Gastrocnemius medialis (tissue), 4 donors: Measurements from ENCODE around the gene CD151.

ENCODE experiments used
- CTCF ChIP-seq, 5 experiments: fragments of 450-650 bp in 3 of 5; fragments of 200-600 bp in 2 of 5; sonication (generic) in 2 of 5; IDR thresholded peaks in 4 of 5; conservative IDR thresholded peaks in 1 of 5; 1 replicate in 4 of 5; 2 replicates in 1 of 5; pipeline ENCODE4 v1.5.1; 2016 to 2019; ENCODE audit warnings: antibody characterized with exemption in 5 of 5, mild to moderate bottlenecking in 3 of 5, moderate library complexity in 3 of 5
- POLR2A ChIP-seq, 2 donors: fragments of 450-650 bp; IDR thresholded peaks; one replicate each; pipeline ENCODE4 v1.6.1; 2017; ENCODE audit warnings: antibody characterized with exemption in 2 of 2, mild to moderate bottlenecking in 2 of 2, moderate library complexity in 2 of 2

- peak in 1 of 2 donors; percentile 34 for TF ChIP-seq POLR2A (IDR thresholded peaks at IDR 0.05)
- TF ChIP-seq CTCF (IDR thresholded peaks at IDR 0.05 in 4 of 5, conservative IDR thresholded peaks at IDR 0.05 in 1 of 5) = no peak
Observed at GRCh38 chr11:820655-821511, 11.9 kb upstream of the CD151 start.
